Measurements from ENCODE around the gene KCNJ6.

The KCNJ6 gene

GRCh38 chr21:37792046-37792445 lies 124.2 kb downstream of the KCNJ6 start:
- Histone ChIP-seq H3K36me3 (ENCODE audit: low read length) (no peaks in the 10 kb centered on the region), H2AFZ (ENCODE audit: low read depth, low read length, severe bottlenecking) (no peak overlapping the region), H3K27ac (ENCODE audit: low read depth, low read length) (no peak overlapping the region), H3K9me3 (ENCODE audit: insufficient read depth, low read length) (no peaks in the 10 kb centered on the region), H3K4me2 (ENCODE audit: low read depth, low read length, poor library complexity, severe bottlenecking) (no peak overlapping the region), H3K4me3 (ENCODE audit: insufficient read depth, low read length, poor library complexity, severe bottlenecking) (no peak overlapping the region), H3F3A (ENCODE audit: insufficient read depth) (no peaks in the 10 kb centered on the region), H4K20me1 (ENCODE audit: low read depth, low read length) (no peaks in the 10 kb centered on the region), H3K79me2 (ENCODE audit: insufficient read depth, low read length) (no peaks in the 10 kb centered on the region), H3K9ac (ENCODE audit: low read length) (no peak overlapping the region), H3K9me2 (replicated peaks; ENCODE audit: insufficient read depth, low read length) (no peaks in the 10 kb centered on the region), H3K27me3 (ENCODE audit: low read length) (no peaks in the 10 kb centered on the region)
- TF ChIP-seq EZH2phosphoT487 (conservative IDR thresholded peaks at IDR 0.05; ENCODE audit: low read length): no peak
- no peak for TF ChIP-seq CTCF (IDR thresholded peaks at IDR 0.05; ENCODE audit: insufficient read depth, low read length, poor library complexity, severe bottlenecking)

GRCh38 chr21:37790905-37791304 lies 125.4 kb downstream of the KCNJ6 start:
- Histone ChIP-seq H3K9me2 (replicated peaks; ENCODE audit: insufficient read depth, low read length) (no peaks in the 10 kb centered on the region), H3K9me3 (ENCODE audit: insufficient read depth, low read length) (no peaks in the 10 kb centered on the region), H3K27me3 (ENCODE audit: low read length) (no peaks in the 10 kb centered on the region), H3K9ac (ENCODE audit: low read length) (no peak overlapping the region), H3K27ac (ENCODE audit: low read depth, low read length) (no peak overlapping the region), H3K79me2 (ENCODE audit: insufficient read depth, low read length) (no peaks in the 10 kb centered on the region), H2AFZ (ENCODE audit: low read depth, low read length, severe bottlenecking) (no peak overlapping the region), H4K20me1 (ENCODE audit: low read depth, low read length) (no peaks in the 10 kb centered on the region), H3F3A (ENCODE audit: insufficient read depth) (no peaks in the 10 kb centered on the region), H3K4me3 (ENCODE audit: insufficient read depth, low read length, poor library complexity, severe bottlenecking) (no peak overlapping the region), H3K36me3 (ENCODE audit: low read length) (no peaks in the 10 kb centered on the region), H3K4me2 (ENCODE audit: low read depth, low read length, poor library complexity, severe bottlenecking) (no peak overlapping the region)
- TF ChIP-seq EZH2phosphoT487 (conservative IDR thresholded peaks at IDR 0.05; ENCODE audit: low read length) (no peak), CTCF (IDR thresholded peaks at IDR 0.05; ENCODE audit: insufficient read depth, low read length, poor library complexity, severe bottlenecking) (no peak)

GRCh38 chr21:37788503-37788902 lies 127.8 kb downstream of the KCNJ6 start:
- TF ChIP-seq EZH2phosphoT487 (conservative IDR thresholded peaks at IDR 0.05; ENCODE audit: low read length): no peak
- TF ChIP-seq CTCF (IDR thresholded peaks at IDR 0.05; ENCODE audit: insufficient read depth, low read length, poor library complexity, severe bottlenecking): no peak
- Histone ChIP-seq H3K9ac (ENCODE audit: low read length) (no peak overlapping the region), H3K4me3 (ENCODE audit: insufficient read depth, low read length, poor library complexity, severe bottlenecking) (no peak overlapping the region), H3K36me3 (ENCODE audit: low read length) (no peaks in the 10 kb centered on the region), H3K27me3 (ENCODE audit: low read length) (no peaks in the 10 kb centered on the region), H2AFZ (ENCODE audit: low read depth, low read length, severe bottlenecking) (no peak overlapping the region), H3K27ac (ENCODE audit: low read depth, low read length) (no peak overlapping the region), H3F3A (ENCODE audit: insufficient read depth) (no peaks in the 10 kb centered on the region), H3K79me2 (ENCODE audit: insufficient read depth, low read length) (no peaks in the 10 kb centered on the region), H3K9me3 (ENCODE audit: insufficient read depth, low read length) (no peaks in the 10 kb centered on the region), H4K20me1 (ENCODE audit: low read depth, low read length) (no peaks in the 10 kb centered on the region), H3K9me2 (replicated peaks; ENCODE audit: insufficient read depth, low read length) (no peaks in the 10 kb centered on the region), H3K4me2 (ENCODE audit: low read depth, low read length, poor library complexity, severe bottlenecking) (no peak overlapping the region)

Measured in SU-DHL-6 (cell line).